HL-60/S4 treated with phorbol 12-myristate 13-acetate at 8.2 ng/mL for 4 days and 3 days (cell line): ENCODE data around the gene MFN1.

Source experiments
- in situ Hi-C: fragments of 300-500 bp; cut with MboI; formaldehyde crosslinking; loops from 2 replicates; pipeline ENCODE4 v1.15.0; 2022; ENCODE audit warnings: low sequenced_read_pairs

The MFN1 gene

DNA sequence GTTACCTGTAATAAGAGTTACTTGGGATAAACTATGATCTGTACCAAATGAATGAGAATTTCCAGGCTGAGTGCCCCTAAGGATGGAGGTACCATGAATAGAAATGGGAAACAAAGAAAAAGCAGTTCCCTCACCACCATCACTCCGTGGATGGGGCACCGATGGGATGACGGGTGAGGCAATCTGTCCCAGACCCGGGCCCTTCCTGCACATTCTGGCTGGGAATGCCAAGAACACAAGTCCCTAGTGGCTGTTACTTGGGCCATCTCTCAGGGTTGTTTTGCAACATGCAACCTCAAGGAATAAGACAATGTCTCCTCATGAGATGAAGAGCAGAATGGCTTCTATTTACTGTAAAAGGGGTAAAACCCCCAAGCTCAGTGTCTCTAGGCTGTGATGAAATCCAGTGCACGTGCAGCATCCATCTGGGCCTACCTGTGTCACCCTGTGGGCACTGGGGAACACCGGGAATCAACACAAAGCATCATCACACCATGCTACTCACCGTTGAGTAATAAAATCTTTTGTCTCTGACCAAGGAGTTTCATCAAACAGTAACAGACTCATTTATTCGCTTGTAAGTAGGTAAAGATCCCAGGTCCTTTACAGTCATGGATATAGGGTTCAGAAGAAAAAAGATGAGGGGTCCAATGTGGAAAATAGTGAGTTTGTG lies 81.5 kb downstream of the MFN1 start:
- in situ Hi-C loops, result no loop called here

GRCh38 chr3:179430277-179430870 lies 82.9 kb downstream of the MFN1 start:
- in situ Hi-C loops, result no loop called here

DNA sequence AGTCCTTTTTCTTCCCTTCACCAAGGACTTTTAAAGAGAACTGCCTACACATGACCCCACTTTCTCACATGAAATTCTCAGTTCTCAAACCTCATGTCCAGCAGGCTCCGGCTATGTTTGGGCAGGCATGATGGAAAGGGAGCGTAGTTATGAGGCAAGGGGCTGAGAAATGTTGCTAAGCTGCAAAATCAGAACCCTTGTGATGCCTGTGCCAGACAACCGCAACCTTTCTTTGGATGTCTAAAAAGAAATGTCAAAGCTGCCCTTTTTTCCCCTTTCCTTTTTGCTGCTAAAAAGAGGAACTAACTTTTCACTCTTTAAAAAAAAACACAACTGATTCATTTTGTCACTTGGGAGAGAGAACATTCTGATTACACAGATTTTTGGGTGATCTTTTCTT lies 84.5 kb downstream of the MFN1 start:
- in situ Hi-C loops, result no loop called here

- in situ Hi-C loops, result no loop called here
Observed at GRCh38 chr3:179432451-179432850, 84.9 kb downstream of the MFN1 start.

GRCh38 chr3:179436517-179436916 lies 89.0 kb downstream of the MFN1 start:
- in situ Hi-C loops, result no loop called here

GRCh38 chr3:179438841-179439240 lies 91.3 kb downstream of the MFN1 start:
- in situ Hi-C loops, result no loop called here
